ENCODE results near the gene GPR83. TPM values are rescaled to one million over a fixed set of nuclear protein-coding genes. Genes with fewer than 3 reads are reported as not detected.

The GPR83 gene
- total and polyA plus RNA-seq, 2 experiments from 2014 or later: not detected

- Histone ChIP-seq H3K4me1 (ENCODE audit: insufficient read depth) (no peaks in the 10 kb centered on the region), H3K4me3 (no peak overlapping the region), H3K9me2 (replicated peaks; ENCODE audit: insufficient read depth) (no peaks in the 10 kb centered on the region), H2AFZ (no peak overlapping the region), H3K4me2 (no peak overlapping the region), H3K9me3 (ENCODE audit: low read depth) (no peaks in the 10 kb centered on the region), H3K27ac (peak overlapping the region; percentile 46), H3K36me3 (replicated peaks; ENCODE audit: insufficient read depth, low read depth) (no peaks in the 10 kb centered on the region), H3K79me2 (no peaks in the 10 kb centered on the region), H3K27me3 (no peaks in the 10 kb centered on the region), H4K20me1 (ENCODE audit: insufficient read depth, poor library complexity, severe bottlenecking) (no peaks in the 10 kb centered on the region)
- WGBS (ENCODE audit: low lambda C conversion rate, missing lambda C conversion rate): 100% methylated on average over 1 of the region's 1 CpG
- DNase-seq (ENCODE audit: low spot score): no peak
- TF ChIP-seq CTCF (IDR thresholded peaks at IDR 0.05; ENCODE audit: poor library complexity): no peak
- no peak for TF ChIP-seq EZH2phosphoT487 (IDR thresholded peaks at IDR 0.05; ENCODE audit: low read depth, severe bottlenecking, unreplicated experiment)
- TF ChIP-seq EZH2 (IDR thresholded peaks at IDR 0.05; ENCODE audit: borderline replicate concordance): no peak
Measured at GRCh38 chr11:94449029-94449428, 47.8 kb upstream of the GPR83 start.

GRCh38 chr11:94447149-94447548, 45.9 kb upstream of the GPR83 start:
- no peak overlapping the region for H3K4me2 ChIP-seq

DNA sequence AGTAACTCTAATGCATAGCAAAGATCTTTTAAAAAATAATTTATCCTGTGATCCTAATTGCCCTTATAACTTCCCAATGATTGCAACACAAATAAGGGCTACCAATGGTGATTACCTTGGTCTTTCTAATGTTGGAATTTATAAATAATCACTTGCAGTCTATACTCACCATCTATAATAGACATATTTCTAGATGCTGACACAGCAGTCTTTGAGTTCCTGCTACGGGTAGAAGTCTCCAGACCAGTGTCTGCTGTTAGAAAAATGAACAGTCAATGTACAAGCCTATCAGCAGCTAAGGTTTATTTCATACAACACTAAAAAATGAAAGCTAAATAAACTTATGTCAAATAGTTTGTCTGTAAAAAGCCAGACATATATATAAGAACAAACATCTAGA, 44.4 kb upstream of the GPR83 start:
- H3K4me3 ChIP-seq: no peak overlapping the region
- H3K9me3 ChIP-seq (ENCODE audit: low read depth): no peaks in the 10 kb centered on the region
- WGBS (ENCODE audit: low lambda C conversion rate, missing lambda C conversion rate): 93% methylated on average over 1 of the region's 1 CpG
- H3K4me1 ChIP-seq (ENCODE audit: insufficient read depth): no peaks in the 10 kb centered on the region
- no peak overlapping the region for H3K4me2 ChIP-seq
- H3K27me3 ChIP-seq: no peaks in the 10 kb centered on the region
- no peaks in the 10 kb centered on the region for H4K20me1 ChIP-seq (ENCODE audit: insufficient read depth, poor library complexity, severe bottlenecking)
- H3K9me2 ChIP-seq (replicated peaks; ENCODE audit: insufficient read depth): no peaks in the 10 kb centered on the region
- H3K27ac ChIP-seq: no peak overlapping the region
- H3K79me2 ChIP-seq: no peaks in the 10 kb centered on the region
- TF ChIP-seq EZH2phosphoT487 (IDR thresholded peaks at IDR 0.05; ENCODE audit: low read depth, severe bottlenecking, unreplicated experiment): no peak
- no peak for TF ChIP-seq EZH2 (IDR thresholded peaks at IDR 0.05; ENCODE audit: borderline replicate concordance)
- TF ChIP-seq CTCF (IDR thresholded peaks at IDR 0.05; ENCODE audit: poor library complexity): no peak
- no peak for DNase-seq (ENCODE audit: low spot score)
- no peak overlapping the region for H2AFZ ChIP-seq
- no peaks in the 10 kb centered on the region for H3K36me3 ChIP-seq (replicated peaks; ENCODE audit: insufficient read depth, low read depth)

More at GRCh38 chr11:94447149-94447548, 45.9 kb upstream of the GPR83 start:
- TF ChIP-seq CTCF (IDR thresholded peaks at IDR 0.05; ENCODE audit: poor library complexity) (no peak), EZH2 (IDR thresholded peaks at IDR 0.05; ENCODE audit: borderline replicate concordance) (no peak), EZH2phosphoT487 (IDR thresholded peaks at IDR 0.05; ENCODE audit: low read depth, severe bottlenecking, unreplicated experiment) (no peak)
- Histone ChIP-seq H3K36me3 (replicated peaks; ENCODE audit: insufficient read depth, low read depth) (no peaks in the 10 kb centered on the region), H3K9me3 (ENCODE audit: low read depth) (no peaks in the 10 kb centered on the region), H3K4me1 (ENCODE audit: insufficient read depth) (no peaks in the 10 kb centered on the region), H3K4me3 (no peak overlapping the region), H4K20me1 (ENCODE audit: insufficient read depth, poor library complexity, severe bottlenecking) (no peaks in the 10 kb centered on the region), H3K9me2 (replicated peaks; ENCODE audit: insufficient read depth) (no peaks in the 10 kb centered on the region), H3K27ac (no peak overlapping the region), H2AFZ (no peak overlapping the region), H3K27me3 (no peaks in the 10 kb centered on the region), H3K79me2 (no peaks in the 10 kb centered on the region)
- DNase-seq (ENCODE audit: low spot score): no peak
- 90% methylated on average over 4 of the region's 4 CpGs for WGBS (ENCODE audit: low lambda C conversion rate, missing lambda C conversion rate)

- H3K36me3 ChIP-seq (replicated peaks; ENCODE audit: insufficient read depth, low read depth): no peaks in the 10 kb centered on the region
- H3K4me1 ChIP-seq (ENCODE audit: insufficient read depth): peaks cover 4% of the 10 kb centered on the region
- peak; percentile 13 for DNase-seq (ENCODE audit: low spot score)
- 46% methylated on average over 1 of the region's 1 CpG for WGBS (ENCODE audit: low lambda C conversion rate, missing lambda C conversion rate)
- peaks cover 3% of the 10 kb centered on the region for H3K9me3 ChIP-seq (ENCODE audit: low read depth)
- TF ChIP-seq EZH2phosphoT487 (IDR thresholded peaks at IDR 0.05; ENCODE audit: low read depth, severe bottlenecking, unreplicated experiment) (no peak), EZH2 (IDR thresholded peaks at IDR 0.05; ENCODE audit: borderline replicate concordance) (no peak), CTCF (IDR thresholded peaks at IDR 0.05; ENCODE audit: poor library complexity) (no peak)
- H3K4me3 ChIP-seq: no peak overlapping the region
- H3K27ac ChIP-seq: no peak overlapping the region
- H2AFZ ChIP-seq: no peak overlapping the region
- no peaks in the 10 kb centered on the region for H3K9me2 ChIP-seq (replicated peaks; ENCODE audit: insufficient read depth)
- H3K79me2 ChIP-seq: no peaks in the 10 kb centered on the region
- H3K4me2 ChIP-seq: no peak overlapping the region
- no peaks in the 10 kb centered on the region for H3K27me3 ChIP-seq
- no peaks in the 10 kb centered on the region for H4K20me1 ChIP-seq (ENCODE audit: insufficient read depth, poor library complexity, severe bottlenecking)
Measured at GRCh38 chr11:94433049-94433448, 31.8 kb upstream of the GPR83 start.

Data from hepatocyte (in vitro differentiated cells).